AG04449 (cell line): ENCODE data around the gene PXDC1.

Experiments
- CTCF ChIA-PET: fragments of 350-600 bp; formaldehyde crosslinking; extraction: SDS; loops from one replicate; lab custom pipeline; 2021; ENCODE audit warnings: antibody characterized with exemption; lab: Yijun Ruan, JAX
- POLR2A ChIA-PET: fragments of 400-600, 350-600 bp; formaldehyde crosslinking; extraction: SDS; loops from one replicate; lab custom pipeline; 2020; ENCODE audit warnings: antibody characterized with exemption, inconsistent platforms; lab: Yijun Ruan, JAX
- DNase-seq: peaks from one replicate; pipeline ENCODE4 v3.0.0-alpha.2; 2010; ENCODE audit warnings: low read depth, low spot score
- H3K4me3 ChIP-seq: 2 replicates; pipeline ENCODE4 v1.5.1; 2011; ENCODE audit warnings: low read depth, mild to moderate bottlenecking, control low read depth, low read length
- TF ChIP-seq, protein P1 (sequence below): IDR thresholded peaks from one replicate; pipeline ENCODE4 v1.5.1; 2011; ENCODE audit warnings: mild to moderate bottlenecking, moderate library complexity, low read length, control low read depth, inconsistent platforms; ENCODE audit not compliant: insufficient read depth; ENCODE audit errors: missing control alignments

The PXDC1 gene

DNA sequence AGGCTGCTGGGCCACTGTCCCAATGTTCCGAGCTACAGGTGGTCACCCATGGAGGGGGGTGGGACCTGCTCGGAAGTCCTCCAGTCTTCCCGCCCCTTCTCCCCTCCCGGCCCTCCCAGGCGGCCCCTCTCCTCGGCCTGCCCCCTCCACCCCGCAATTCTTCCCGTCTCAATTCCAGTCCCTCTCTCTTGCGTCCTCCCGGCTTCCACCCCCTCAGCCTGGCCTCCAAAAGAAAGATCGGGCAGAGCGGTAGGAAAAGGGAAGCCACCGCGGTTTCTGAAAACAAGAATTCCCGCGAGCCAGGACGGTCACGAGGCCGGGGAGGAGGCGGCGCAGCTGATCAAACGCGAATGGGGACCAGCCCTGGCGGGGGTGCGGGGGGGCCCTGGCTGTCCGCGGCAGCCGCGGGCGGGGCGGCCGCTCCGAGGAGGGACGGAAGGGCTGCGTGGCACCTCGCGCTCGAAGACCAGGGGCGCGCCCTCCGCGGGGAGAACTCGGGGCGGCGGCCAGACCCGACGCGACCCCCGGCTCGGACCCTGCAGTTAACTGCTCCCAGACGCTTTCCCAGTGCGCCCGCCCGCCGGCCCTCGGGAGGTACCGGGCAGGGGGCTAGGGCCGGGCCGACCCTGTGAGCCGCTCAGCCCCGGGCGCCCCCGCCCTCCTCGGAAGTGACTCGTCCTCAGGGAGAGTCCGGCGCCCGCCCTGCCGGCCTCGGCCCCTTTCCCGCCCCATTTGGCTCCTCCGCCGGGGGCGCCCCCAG is 1.0 kb downstream of the PXDC1 start:
- H3K4me3 ChIP-seq, result peak overlapping the region; percentile 92
- CTCF ChIA-PET, result interaction anchor here (0.7 to 11.7 kb wide), 16 partner anchors 9 to 471 kb away, joined by 3 to 267 read pairs (median 4); partner anchors contain the start of gene FAM50B
- DNase-seq, result no peak
- TF ChIP-seq, protein P1, sequence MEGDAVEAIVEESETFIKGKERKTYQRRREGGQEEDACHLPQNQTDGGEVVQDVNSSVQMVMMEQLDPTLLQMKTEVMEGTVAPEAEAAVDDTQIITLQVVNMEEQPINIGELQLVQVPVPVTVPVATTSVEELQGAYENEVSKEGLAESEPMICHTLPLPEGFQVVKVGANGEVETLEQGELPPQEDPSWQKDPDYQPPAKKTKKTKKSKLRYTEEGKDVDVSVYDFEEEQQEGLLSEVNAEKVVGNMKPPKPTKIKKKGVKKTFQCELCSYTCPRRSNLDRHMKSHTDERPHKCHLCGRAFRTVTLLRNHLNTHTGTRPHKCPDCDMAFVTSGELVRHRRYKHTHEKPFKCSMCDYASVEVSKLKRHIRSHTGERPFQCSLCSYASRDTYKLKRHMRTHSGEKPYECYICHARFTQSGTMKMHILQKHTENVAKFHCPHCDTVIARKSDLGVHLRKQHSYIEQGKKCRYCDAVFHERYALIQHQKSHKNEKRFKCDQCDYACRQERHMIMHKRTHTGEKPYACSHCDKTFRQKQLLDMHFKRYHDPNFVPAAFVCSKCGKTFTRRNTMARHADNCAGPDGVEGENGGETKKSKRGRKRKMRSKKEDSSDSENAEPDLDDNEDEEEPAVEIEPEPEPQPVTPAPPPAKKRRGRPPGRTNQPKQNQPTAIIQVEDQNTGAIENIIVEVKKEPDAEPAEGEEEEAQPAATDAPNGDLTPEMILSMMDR, result no peak
- POLR2A ChIA-PET, result interaction anchor here (0.8 to 3.3 kb wide), 13 partner anchors 9 to 277 kb away, joined by 3 to 27 read pairs (median 5); partner anchors contain the start of gene FAM50B

- POLR2A ChIA-PET, result interaction anchor here (0.6 to 3.3 kb wide), 19 partner anchors 8 to 491 kb away, joined by 3 to 27 read pairs (median 3); partner anchors contain the start of genes FAM50B and PSMG4
Observed at GRCh38 chr6:3749977-3750316, 1.6 kb downstream of the PXDC1 start.

GRCh38 chr6:3749067-3749841 is 2.3 kb downstream of the PXDC1 start:
- TF ChIP-seq, protein P1, result no peak
- POLR2A ChIA-PET, result interaction anchor here (0.6 to 3.3 kb wide), 21 partner anchors 8 to 491 kb away, joined by 3 to 27 read pairs (median 3); partner anchors contain the start of genes FAM50B and PSMG4
- peak overlapping the region; percentile 92 for H3K4me3 ChIP-seq
- no peak for DNase-seq
- CTCF ChIA-PET, result interaction anchor here (0.7 to 11.7 kb wide), 41 partner anchors 8 to 469 kb away, joined by 3 to 267 read pairs (median 6); partner anchors contain the start of gene FAM50B

More at GRCh38 chr6:3749977-3750316, 1.6 kb downstream of the PXDC1 start:
- peak overlapping the region; percentile 92 for H3K4me3 ChIP-seq
- DNase-seq, result no peak
- CTCF ChIA-PET, result interaction anchor here (0.7 to 11.7 kb wide), 26 partner anchors 9 to 470 kb away, joined by 3 to 267 read pairs (median 6); partner anchors contain the start of gene FAM50B
- TF ChIP-seq, protein P1, result no peak

DNA sequence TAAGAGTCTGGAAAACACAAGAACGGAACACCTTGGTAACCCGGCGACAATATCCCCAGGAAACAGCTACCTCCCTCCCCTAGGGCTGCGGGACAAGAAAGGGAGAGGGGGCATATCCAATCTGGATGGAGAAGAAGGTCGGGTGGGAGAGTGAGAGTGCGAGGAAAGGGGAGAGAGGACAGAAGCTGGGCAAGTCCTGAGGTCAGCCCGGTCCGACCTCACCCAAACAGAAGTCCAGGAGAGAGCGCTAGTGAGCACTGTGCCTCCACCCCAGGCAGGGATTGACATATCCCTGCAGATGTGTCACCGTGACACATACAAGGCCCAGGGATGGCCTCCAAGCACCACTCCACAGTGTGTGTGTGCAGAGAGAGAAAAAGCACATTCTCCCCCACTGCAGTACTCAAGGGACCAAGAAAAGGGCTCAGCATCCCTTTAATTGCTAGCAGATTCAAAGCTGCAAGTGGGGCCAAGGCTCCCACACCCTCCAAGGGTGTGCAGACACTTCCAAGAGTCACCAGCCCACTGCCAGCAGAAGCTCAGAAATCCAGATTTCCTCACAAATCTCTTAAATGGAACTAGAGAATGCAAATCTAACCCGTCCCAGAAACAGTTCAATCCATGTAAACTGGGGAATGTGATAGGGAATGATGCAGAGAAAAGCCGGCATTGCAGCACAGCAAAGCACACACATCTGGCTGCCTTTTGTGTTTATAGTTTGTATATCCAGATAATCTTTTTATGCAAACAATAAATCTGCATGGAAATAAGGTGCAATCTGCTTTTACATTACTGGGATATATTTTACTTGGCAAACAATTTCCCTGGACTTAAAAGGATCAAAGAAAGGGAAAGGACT is 3.1 kb downstream of the PXDC1 start:
- H3K4me3 ChIP-seq, result peak overlapping the region; percentile 92
- CTCF ChIA-PET, result interaction anchor here (0.7 to 11.7 kb wide), 35 partner anchors 9 to 269 kb away, joined by 3 to 267 read pairs (median 7); partner anchors contain the start of gene FAM50B
- DNase-seq, result no peak
- TF ChIP-seq, protein P1, result peak; percentile 81
- POLR2A ChIA-PET, result interaction anchor here (0.6 to 3.3 kb wide), 10 partner anchors 12 to 490 kb away, joined by 3 to 27 read pairs (median 4); partner anchors contain the start of genes FAM50B and PSMG4

DNA sequence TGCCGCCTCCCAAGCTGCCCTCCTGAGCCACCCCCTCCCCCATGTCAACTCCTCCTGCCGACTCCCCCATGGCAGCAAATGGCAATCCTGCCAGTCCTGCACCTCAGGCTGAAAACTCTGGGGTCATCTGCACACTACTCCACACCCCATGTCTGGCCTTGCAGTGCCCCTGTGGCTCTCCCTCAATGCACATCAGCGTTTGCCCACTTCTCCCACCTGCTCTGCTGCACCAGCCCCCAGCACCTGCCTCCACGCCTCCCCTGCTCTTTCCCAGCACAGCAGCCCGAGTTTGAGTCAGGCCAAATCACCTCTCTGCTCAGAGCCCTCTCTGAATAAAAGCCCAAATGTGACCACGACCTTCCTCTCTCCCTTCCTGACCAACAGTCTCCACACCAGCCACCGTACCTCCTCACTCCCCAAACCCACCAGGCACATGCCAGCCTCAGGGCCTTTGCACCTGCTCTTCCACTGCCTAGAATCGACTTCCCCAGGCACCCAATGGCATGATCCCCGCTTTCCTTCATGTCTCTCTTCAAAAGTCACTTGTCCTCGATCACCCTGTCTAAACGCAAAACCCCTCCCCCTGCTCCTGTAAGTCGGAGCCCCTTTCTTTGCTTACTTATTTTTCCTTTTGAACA is 4.3 kb downstream of the PXDC1 start:
- no peak for DNase-seq
- ChIA-PET CTCF (interaction anchor here (0.7 to 11.7 kb wide), 18 partner anchors 11 to 467 kb away, joined by 3 to 267 read pairs (median 8); partner anchors contain the start of gene FAM50B), POLR2A (interaction anchor here (1.0 to 3.3 kb wide), 3 partner anchors 57 to 137 kb away, joined by 3 to 13 read pairs (median 4); no protein-coding TSS in a partner anchor)
- H3K4me3 ChIP-seq, result no peak overlapping the region
- TF ChIP-seq, protein P1, result no peak
